ENCODE measurements around the gene RC3H1. TPM values are rescaled to one million over a fixed set of nuclear protein-coding genes. Genes with fewer than 3 reads are reported as not detected.

Gene RC3H1
- total and polyA plus RNA-seq, 2 of the 8 experiments (the other 6 are each of a cell fraction or from before 2014, with no cell fraction given), result 7.4 to 32.2 TPM

DNA sequence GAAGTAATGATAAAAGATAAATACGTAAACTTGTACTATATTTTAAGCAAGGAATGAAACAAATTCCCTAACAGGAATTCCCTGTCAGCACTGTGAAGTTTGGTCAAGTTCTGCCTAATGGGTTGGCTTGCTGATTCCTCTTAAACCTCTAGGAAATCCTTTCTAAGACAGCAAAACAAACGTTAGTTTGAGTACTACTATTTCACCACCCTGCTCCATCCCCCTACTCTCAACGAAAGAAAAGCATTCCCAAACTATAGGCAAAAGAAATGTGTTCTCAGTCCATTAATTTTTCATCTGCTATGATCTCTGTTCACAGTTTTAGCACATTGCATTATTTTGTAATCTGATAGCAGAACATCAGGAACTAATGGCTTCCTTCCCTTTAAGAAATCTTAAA lies 121.2 kb downstream of the RC3H1 start:
- Histone ChIP-seq H3K4me2 (ENCODE audit: insufficient read depth in 1 of 2, low read depth in 2 of 2, low read length in 2 of 2) (no peak overlapping the region), H2BK20ac (ENCODE audit: low read length) (no peak overlapping the region), H3K27me3 (replicated peaks in 1 of 4; ENCODE audit: control insufficient read depth in 3 of 4, extremely low read depth in 1 of 4, insufficient read depth in 3 of 4, low read length in 3 of 4) (no peaks in the 10 kb centered on the region), H2AFZ (ENCODE audit: low read length) (no peak overlapping the region), H3K56ac (replicated peaks; ENCODE audit: insufficient read length, low read depth, low read length) (no peak overlapping the region), H2BK12ac (ENCODE audit: low read depth, low read length) (no peak overlapping the region), H3K14ac (ENCODE audit: insufficient read length) (no peak overlapping the region), H3K4me1 (replicated peaks in 1 of 4; ENCODE audit: control insufficient read depth in 3 of 4, insufficient read depth in 4 of 4, low read length in 3 of 4) (peaks cover 0 to 14% (median 2%) of the 10 kb centered on the region in 4 experiments; a peak in 4 of 7 replicates), H3K23ac (ENCODE audit: insufficient read length) (no peak overlapping the region), H3K9me3 (ENCODE audit: insufficient read depth in 2 of 2, low read depth in 1 of 2, low read length in 1 of 2) (no peaks in the 10 kb centered on the region), H3K36me3 (ENCODE audit: control insufficient read depth in 2 of 4, insufficient read depth in 4 of 4, low read length in 3 of 4) (no peaks in the 10 kb centered on the region), H4K8ac (ENCODE audit: extremely low read depth, insufficient read depth, low read length) (no peak overlapping the region), H3K23me2 (ENCODE audit: low read depth, low read length) (no peaks in the 10 kb centered on the region), H4K5ac (ENCODE audit: insufficient read length, low read depth, low read length) (no peak overlapping the region), H2BK15ac (ENCODE audit: low read length) (no peak overlapping the region), H3K27ac (ENCODE audit: low read depth, low read length) (no peak overlapping the region), H3K18ac (ENCODE audit: extremely low read depth, low read length) (no peak overlapping the region), H4K91ac (replicated peaks; ENCODE audit: insufficient read length, low read length) (no peak overlapping the region), H2BK120ac (replicated peaks; ENCODE audit: low read depth, low read length) (no peak overlapping the region), H3K79me2 (ENCODE audit: control insufficient read depth in 1 of 2, insufficient read depth in 2 of 2, low read length in 2 of 2) (no peaks in the 10 kb centered on the region), H2BK5ac (ENCODE audit: low read depth, low read length) (no peak overlapping the region), H4K20me1 (replicated peaks in 1 of 2; ENCODE audit: control insufficient read depth in 1 of 2, insufficient read depth in 2 of 2, low read length in 2 of 2) (no peaks in the 10 kb centered on the region), H3K9ac (replicated peaks in 1 of 4; ENCODE audit: extremely low read depth in 1 of 4, low read depth in 3 of 4, low read length in 3 of 4) (no peak overlapping the region), H2AK5ac (ENCODE audit: low read depth, low read length) (no peak overlapping the region), H3K4ac (replicated peaks; ENCODE audit: insufficient read length, low read depth, low read length) (no peak overlapping the region), H3K79me1 (ENCODE audit: low read depth, low read length) (peaks cover 2% of the 10 kb centered on the region; the same call in 1 of the 2 replicates), H3K4me3 (ENCODE audit: extremely low read depth in 1 of 4, insufficient read depth in 2 of 4, low read depth in 3 of 4, low read length in 4 of 4) (no peak overlapping the region)
- DNase-seq (ENCODE audit: low read depth in 1 of 2, low spot score in 2 of 2), result no peak
- POLR2A ChIA-PET (ENCODE audit: partially characterized antibody), result interaction anchor here (2.4 kb wide), 1 partner anchor 33 kb away, joined by 11 read pairs; the partner anchor contains the start of genes GAS5 and ZBTB37
- 56% methylated on average over 3 of the region's 3 CpGs; no CpG with 5 or more reads in 1 of the 2 experiments for WGBS, 2 experiments (ENCODE audit: extremely low coverage in 1 of 2, insufficient coverage in 1 of 2, insufficient read length in 1 of 2, insufficient replicate concordance in 2 of 2, low coverage in 1 of 2, low lambda C conversion rate in 2 of 2, missing lambda C conversion rate in 1 of 2)
- FAIRE-seq, result no peak
- CTCF ChIA-PET (ENCODE audit: partially characterized antibody), result interaction anchor here (0.5 kb wide), 1 partner anchor 40 kb away, joined by 3 read pairs; no protein-coding TSS in a partner anchor
- no peak for TF ChIP-seq RNF2 (IDR thresholded peaks at IDR 0.05; ENCODE audit: borderline replicate concordance, low read depth, low read length, missing control alignments, poor library complexity, severe bottlenecking)

Measured in H1 (cell line).